Fibroblast of skin of back (primary cell): ENCODE results near the gene NKAIN1.

Experiments
- DNase-seq: peaks from one replicate; pipeline ENCODE4 v3.0.0-alpha.2; 2013

NKAIN1 gene

GRCh38 chr1:31232689-31233088, 7.0 kb downstream of the NKAIN1 start:
- DNase-seq: no peak

GRCh38 chr1:31231802-31232201, 7.9 kb downstream of the NKAIN1 start:
- no peak for DNase-seq

- no peak for DNase-seq
These were observed 9.3 kb downstream of the NKAIN1 start for GRCh38 chr1:31230378-31230777.

- no peak for DNase-seq
These were observed 10.7 kb downstream of the NKAIN1 start for GRCh38 chr1:31228986-31229385.

- no peak for DNase-seq
These were observed 11.7 kb downstream of the NKAIN1 start for GRCh38 chr1:31227891-31228568.

GRCh38 chr1:31224068-31224467, 15.6 kb downstream of the NKAIN1 start:
- no peak for DNase-seq

GRCh38 chr1:31222176-31222575, 17.5 kb downstream of the NKAIN1 start:
- no peak for DNase-seq

GRCh38 chr1:31221072-31221471, 18.6 kb downstream of the NKAIN1 start:
- DNase-seq: no peak

- DNase-seq: no peak
These were observed 20.2 kb downstream of the NKAIN1 start for GRCh38 chr1:31219489-31219888.

GRCh38 chr1:31218705-31219104, 21.0 kb downstream of the NKAIN1 start:
- no peak for DNase-seq

- peak; percentile 35 for DNase-seq
These were observed 23.7 kb downstream of the NKAIN1 start for GRCh38 chr1:31216016-31216415.

- DNase-seq: no peak
These were observed 24.6 kb downstream of the NKAIN1 start for GRCh38 chr1:31215065-31215570.

GRCh38 chr1:31214316-31215064, 25.2 kb downstream of the NKAIN1 start:
- DNase-seq: no peak

- DNase-seq: no peak
These were observed 31.2 kb downstream of the NKAIN1 start for GRCh38 chr1:31208361-31208945.

- no peak for DNase-seq
These were observed 32.1 kb downstream of the NKAIN1 start for GRCh38 chr1:31207569-31207968.

GRCh38 chr1:31207046-31207445, 32.6 kb downstream of the NKAIN1 start:
- no peak for DNase-seq

- DNase-seq: no peak
These were observed 36.5 kb downstream of the NKAIN1 start for GRCh38 chr1:31203215-31203614.

- no peak for DNase-seq
These were observed 37.7 kb downstream of the NKAIN1 start for GRCh38 chr1:31201931-31202360.

- no peak for DNase-seq
These were observed 39.7 kb downstream of the NKAIN1 start for GRCh38 chr1:31199949-31200348.

- no peak for DNase-seq
These were observed 40.4 kb downstream of the NKAIN1 start for GRCh38 chr1:31199236-31199790.

GRCh38 chr1:31198600-31198999, 41.1 kb downstream of the NKAIN1 start:
- no peak for DNase-seq

GRCh38 chr1:31198150-31198549, 41.5 kb downstream of the NKAIN1 start:
- no peak for DNase-seq

- DNase-seq: no peak
These were observed 43.0 kb downstream of the NKAIN1 start for GRCh38 chr1:31196685-31197084.
